ENCODE data around the gene ERP44. TPM values are rescaled to one million over a fixed set of nuclear protein-coding genes. Genes with fewer than 3 reads are reported as not detected.

The ERP44 gene
- total and polyA plus RNA-seq, 10 donors, result 9.5 to 21.4 (median 17.2) TPM

DNA sequence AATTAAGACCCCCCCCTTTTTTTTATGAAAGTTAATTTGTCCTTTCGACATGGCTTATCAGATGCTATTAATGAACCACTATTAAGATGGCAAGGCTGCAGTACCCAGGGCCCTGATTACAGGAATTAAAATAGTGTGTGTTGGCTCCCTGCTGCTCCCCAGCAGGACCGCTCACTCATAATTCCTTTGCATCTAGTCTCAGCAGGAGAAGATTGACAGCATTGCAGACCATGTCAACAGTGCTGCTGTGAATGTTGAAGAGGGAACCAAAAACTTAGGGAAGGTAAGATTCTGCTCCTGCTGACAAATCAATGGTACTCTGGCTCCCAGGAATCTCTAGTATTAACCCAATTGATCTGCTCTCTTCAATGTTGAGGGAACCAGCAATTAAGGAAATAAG lies 131.3 kb downstream of the ERP44 start:
- Histone ChIP-seq H3K27me3 (replicated peaks in 1 of 7) (no peaks in the 10 kb centered on the region), H3K36me3 (peaks cover 0 to 83% (median 25%) of the 10 kb centered on the region in 6 donors), H3K4me1 (no peaks in the 10 kb centered on the region), H3K9me3 (no peaks in the 10 kb centered on the region), H3K27ac (no peak overlapping the region), H3K4me3 (no peak overlapping the region)
- DNase-seq, result no peak
- WGBS, 5 donors, result 92 to 100% (median 96%) methylated on average over 2 of the region's 2 CpGs
- TF ChIP-seq CTCF (IDR thresholded peaks at IDR 0.05 in 8 of 11, conservative IDR thresholded peaks at IDR 0.05 in 3 of 11) (no peak), POLR2AphosphoS5 (IDR thresholded peaks at IDR 0.05) (no peak), POLR2A (IDR thresholded peaks at IDR 0.05) (no peak)
- intact Hi-C loops (cut with DNase I; ENCODE audit: low total_unique reads), result no loop called here

- no peaks in the 10 kb centered on the region for H3K4me1 ChIP-seq
- intact Hi-C loops (cut with DNase I; ENCODE audit: low total_unique reads), result no loop called here
- no peaks in the 10 kb centered on the region for H3K9me3 ChIP-seq
- WGBS, 5 donors, result 89 to 93% (median 91%) methylated on average over 2 of the region's 2 CpGs
- peaks cover 0 to 83% (median 26%) of the 10 kb centered on the region in 6 donors for H3K36me3 ChIP-seq
- no peak overlapping the region for H3K4me3 ChIP-seq
- no peak for DNase-seq
- no peaks in the 10 kb centered on the region for H3K27me3 ChIP-seq (replicated peaks in 1 of 7)
- H3K27ac ChIP-seq, result no peak overlapping the region
- TF ChIP-seq POLR2A (IDR thresholded peaks at IDR 0.05) (no peak), CTCF (IDR thresholded peaks at IDR 0.05 in 8 of 11, conservative IDR thresholded peaks at IDR 0.05 in 3 of 11) (no peak), POLR2AphosphoS5 (IDR thresholded peaks at IDR 0.05) (no peak)
These were observed 132.1 kb downstream of the ERP44 start for GRCh38 chr9:99966716-99967115.

DNA sequence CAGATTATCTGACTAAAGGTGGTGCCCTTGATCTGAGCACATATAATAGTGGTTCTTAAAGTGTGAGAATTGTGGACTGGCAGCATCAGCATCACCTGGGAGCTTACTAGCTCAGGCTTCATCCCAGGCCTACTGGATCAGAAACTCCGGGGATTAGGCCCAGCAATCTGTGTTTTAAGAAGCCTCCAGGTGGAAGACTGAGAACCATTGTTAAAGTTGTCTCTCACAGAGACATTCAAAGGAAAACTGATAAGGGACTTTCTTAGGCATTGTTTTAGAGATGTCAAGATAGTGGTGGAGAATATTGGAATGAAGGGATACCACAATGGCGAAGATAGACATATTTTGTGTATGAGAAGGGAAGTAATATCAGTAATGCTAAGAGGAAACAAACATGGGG lies 132.8 kb downstream of the ERP44 start:
- intact Hi-C loops (cut with DNase I; ENCODE audit: low total_unique reads), result no loop called here
- H3K4me1 ChIP-seq, result no peaks in the 10 kb centered on the region
- H3K36me3 ChIP-seq, result peaks cover 0 to 87% (median 31%) of the 10 kb centered on the region in 6 donors
- H3K9me3 ChIP-seq, result no peaks in the 10 kb centered on the region
- no peak overlapping the region for H3K27ac ChIP-seq
- TF ChIP-seq POLR2AphosphoS5 (IDR thresholded peaks at IDR 0.05), result no peak
- TF ChIP-seq POLR2A (IDR thresholded peaks at IDR 0.05), result no peak
- TF ChIP-seq CTCF (IDR thresholded peaks at IDR 0.05 in 8 of 11, conservative IDR thresholded peaks at IDR 0.05 in 3 of 11), result no peak
- H3K4me3 ChIP-seq, result no peak overlapping the region
- no peak for DNase-seq
- 83 to 100% (median 97%) methylated on average over 2 of the region's 2 CpGs for WGBS, 5 donors
- no peaks in the 10 kb centered on the region for H3K27me3 ChIP-seq (replicated peaks in 1 of 7)

DNA sequence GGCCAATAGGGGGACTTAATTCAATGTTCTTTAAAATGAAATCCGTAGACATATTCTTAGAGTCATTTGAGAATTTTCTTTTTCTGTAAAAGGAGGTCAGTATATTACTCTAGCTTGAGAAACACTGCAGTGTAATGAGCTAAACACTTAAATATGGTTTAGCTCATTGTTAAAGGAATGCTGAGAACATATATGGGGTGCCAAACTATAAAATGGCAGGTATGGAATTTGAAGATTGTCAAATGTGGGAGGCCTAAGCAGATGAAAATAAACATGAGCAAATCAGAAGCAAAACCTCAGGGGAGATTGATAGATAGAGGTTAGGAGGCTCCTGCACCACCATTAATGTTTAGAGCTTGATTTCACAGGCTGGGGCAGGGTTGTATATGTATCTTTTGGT lies 134.5 kb downstream of the ERP44 start:
- no peak for DNase-seq
- intact Hi-C loops (cut with DNase I; ENCODE audit: low total_unique reads), result no loop called here
- Histone ChIP-seq H3K4me3 (no peak overlapping the region), H3K27ac (no peak overlapping the region), H3K4me1 (no peaks in the 10 kb centered on the region), H3K36me3 (peaks cover 0 to 87% (median 35%) of the 10 kb centered on the region in 6 donors), H3K27me3 (replicated peaks in 1 of 7) (no peaks in the 10 kb centered on the region), H3K9me3 (no peaks in the 10 kb centered on the region)
- 94 to 98% (median 97%) methylated on average over 1 of the region's 1 CpG for WGBS, 5 donors
- TF ChIP-seq CTCF (IDR thresholded peaks at IDR 0.05 in 8 of 11, conservative IDR thresholded peaks at IDR 0.05 in 3 of 11), result no peak
- TF ChIP-seq POLR2AphosphoS5 (IDR thresholded peaks at IDR 0.05), result no peak
- TF ChIP-seq POLR2A (IDR thresholded peaks at IDR 0.05), result no peak
